SH-SY5Y (cell line): Measurements from ENCODE around the gene SCGB2B2.

Source experiments
- GATA2 ChIP-seq: IDR thresholded peaks from 2 replicates; pipeline ENCODE4 v1.6.1; 2011; ENCODE audit warnings: mild to moderate bottlenecking, low read depth, low read length
- GATA3 ChIP-seq: IDR thresholded peaks from 2 replicates; pipeline ENCODE4 v1.6.1; 2011; ENCODE audit warnings: low read depth, mild to moderate bottlenecking, low read length, moderate library complexity

GRCh38 chr19:34712395-34713261 lies 35.7 kb upstream of the SCGB2B2 start:
- TF ChIP-seq GATA3 = no peak
- TF ChIP-seq GATA2 = no peak
